ENCODE measurements around the gene MYO3A.

MYO3A gene

GRCh38 chr10:26220901-26221300, 286.9 kb downstream of the MYO3A start:
- no peak for TF ChIP-seq CTCF (IDR thresholded peaks at IDR 0.05; ENCODE audit: low read depth, low read length, missing control alignments)
- H3K4me3 ChIP-seq (ENCODE audit: low read depth, low read length): no peak overlapping the region
- no peak for DNase-seq
- H3K27ac ChIP-seq: no peak overlapping the region
- H3K27me3 ChIP-seq (replicated peaks): peaks cover 33% of the 10 kb centered on the region
- in situ Hi-C loops (cut with HindIII; ENCODE audit: low pct_ligation_motif_present, low sequenced_read_pairs): no loop called here
- H3K36me3 ChIP-seq (replicated peaks): no peaks in the 10 kb centered on the region

GRCh38 chr10:26221541-26221940, 287.5 kb downstream of the MYO3A start:
- Histone ChIP-seq H3K36me3 (replicated peaks) (no peaks in the 10 kb centered on the region), H3K27ac (no peak overlapping the region), H3K4me3 (ENCODE audit: low read depth, low read length) (no peak overlapping the region), H3K27me3 (replicated peaks) (peaks cover 26% of the 10 kb centered on the region)
- DNase-seq: no peak
- in situ Hi-C loops (cut with HindIII; ENCODE audit: low pct_ligation_motif_present, low sequenced_read_pairs): no loop called here
- no peak for TF ChIP-seq CTCF (IDR thresholded peaks at IDR 0.05; ENCODE audit: low read depth, low read length, missing control alignments)

GRCh38 chr10:26222563-26222962, 288.5 kb downstream of the MYO3A start:
- Histone ChIP-seq H3K4me3 (ENCODE audit: low read depth, low read length) (no peak overlapping the region), H3K36me3 (replicated peaks) (no peaks in the 10 kb centered on the region), H3K27ac (no peak overlapping the region), H3K27me3 (replicated peaks) (peaks cover 17% of the 10 kb centered on the region)
- in situ Hi-C loops (cut with HindIII; ENCODE audit: low pct_ligation_motif_present, low sequenced_read_pairs): no loop called here
- no peak for TF ChIP-seq CTCF (IDR thresholded peaks at IDR 0.05; ENCODE audit: low read depth, low read length, missing control alignments)
- DNase-seq: no peak

GRCh38 chr10:26225322-26225721, 291.3 kb downstream of the MYO3A start:
- no peak overlapping the region for H3K27ac ChIP-seq
- H3K27me3 ChIP-seq (replicated peaks): no peaks in the 10 kb centered on the region
- no peak for DNase-seq
- no peak for TF ChIP-seq CTCF (IDR thresholded peaks at IDR 0.05; ENCODE audit: low read depth, low read length, missing control alignments)
- no peak overlapping the region for H3K4me3 ChIP-seq (ENCODE audit: low read depth, low read length)
- H3K36me3 ChIP-seq (replicated peaks): no peaks in the 10 kb centered on the region
- in situ Hi-C loops (cut with HindIII; ENCODE audit: low pct_ligation_motif_present, low sequenced_read_pairs): no loop called here

- Histone ChIP-seq H3K27ac (no peak overlapping the region), H3K4me3 (ENCODE audit: low read depth, low read length) (no peak overlapping the region), H3K27me3 (replicated peaks) (no peaks in the 10 kb centered on the region), H3K36me3 (replicated peaks) (no peaks in the 10 kb centered on the region)
- in situ Hi-C loops (cut with HindIII; ENCODE audit: low pct_ligation_motif_present, low sequenced_read_pairs): no loop called here
- DNase-seq: no peak
- TF ChIP-seq CTCF (IDR thresholded peaks at IDR 0.05; ENCODE audit: low read depth, low read length, missing control alignments): no peak
Measured at GRCh38 chr10:26227786-26228185, 293.8 kb downstream of the MYO3A start.

GRCh38 chr10:26232174-26232573, 298.1 kb downstream of the MYO3A start:
- TF ChIP-seq CTCF (IDR thresholded peaks at IDR 0.05; ENCODE audit: low read depth, low read length, missing control alignments): no peak
- H3K27me3 ChIP-seq (replicated peaks): no peaks in the 10 kb centered on the region
- in situ Hi-C loops (cut with HindIII; ENCODE audit: low pct_ligation_motif_present, low sequenced_read_pairs): no loop called here
- DNase-seq: no peak
- H3K4me3 ChIP-seq (ENCODE audit: low read depth, low read length): no peak overlapping the region
- no peaks in the 10 kb centered on the region for H3K36me3 ChIP-seq (replicated peaks)
- no peak overlapping the region for H3K27ac ChIP-seq
